ENCODE measurements around the gene WWOX. TPM values are rescaled to one million over a fixed set of nuclear protein-coding genes. Genes with fewer than 3 reads are reported as not detected.

The WWOX gene
- total RNA-seq, 3 donors from 2014 or later, result 11.7 to 18.0 (median 13.8) TPM

- no peak for TF ChIP-seq CTCF (IDR thresholded peaks at IDR 0.05)
- peak; percentile 76 for ATAC-seq
- DNase-seq, result no peak
Measured at GRCh38 chr16:78285437-78285922, 186.0 kb downstream of the WWOX start.

DNA sequence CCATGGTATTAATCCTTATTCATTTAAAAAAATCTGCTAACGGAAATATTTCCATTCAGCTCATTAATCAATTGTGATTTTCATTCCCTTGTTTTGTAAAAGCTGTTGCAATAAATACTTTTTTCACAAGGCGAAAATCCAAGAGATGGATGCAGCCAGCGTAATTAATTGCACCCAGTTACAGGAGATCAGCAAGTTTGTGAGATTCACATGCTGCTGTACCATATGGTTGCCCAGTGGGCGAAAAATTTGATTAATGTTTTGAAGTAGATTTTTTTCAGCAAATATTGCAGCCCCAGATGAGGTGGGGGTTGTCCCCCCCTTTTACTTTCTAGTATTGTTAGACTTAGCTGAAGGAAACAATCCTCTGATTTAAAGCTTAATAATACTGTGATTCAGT is 186.6 kb downstream of the WWOX start:
- Histone ChIP-seq H3K4me1 (ENCODE audit: low read depth) (peaks cover 2% of the 10 kb centered on the region), H3K4me3 (no peak overlapping the region), H3K36me3 (ENCODE audit: low read depth) (no peaks in the 10 kb centered on the region), H3K9me3 (no peaks in the 10 kb centered on the region)
- no peak for TF ChIP-seq CTCF (IDR thresholded peaks at IDR 0.05)
- intact Hi-C loops (cut with DNase I, micrococcal nuclease), result no loop called here
- no peak for DNase-seq
- no peak for ATAC-seq

More at GRCh38 chr16:78285437-78285922, 186.0 kb downstream of the WWOX start:
- Histone ChIP-seq H3K4me1 (ENCODE audit: low read depth) (peaks cover 2% of the 10 kb centered on the region), H3K4me3 (no peak overlapping the region), H3K9me3 (no peaks in the 10 kb centered on the region), H3K36me3 (ENCODE audit: low read depth) (no peaks in the 10 kb centered on the region)
- intact Hi-C loops (cut with DNase I, micrococcal nuclease), result no loop called here

- intact Hi-C loops (cut with DNase I, micrococcal nuclease), result no loop called here
- Histone ChIP-seq H3K4me3 (no peak overlapping the region), H3K4me1 (ENCODE audit: low read depth) (peaks cover 7% of the 10 kb centered on the region), H3K36me3 (ENCODE audit: low read depth) (no peaks in the 10 kb centered on the region), H3K9me3 (no peaks in the 10 kb centered on the region)
- ATAC-seq, result no peak
- DNase-seq, result no peak
- TF ChIP-seq CTCF (IDR thresholded peaks at IDR 0.05), result no peak
Measured at GRCh38 chr16:78288888-78289287, 189.4 kb downstream of the WWOX start.

DNA sequence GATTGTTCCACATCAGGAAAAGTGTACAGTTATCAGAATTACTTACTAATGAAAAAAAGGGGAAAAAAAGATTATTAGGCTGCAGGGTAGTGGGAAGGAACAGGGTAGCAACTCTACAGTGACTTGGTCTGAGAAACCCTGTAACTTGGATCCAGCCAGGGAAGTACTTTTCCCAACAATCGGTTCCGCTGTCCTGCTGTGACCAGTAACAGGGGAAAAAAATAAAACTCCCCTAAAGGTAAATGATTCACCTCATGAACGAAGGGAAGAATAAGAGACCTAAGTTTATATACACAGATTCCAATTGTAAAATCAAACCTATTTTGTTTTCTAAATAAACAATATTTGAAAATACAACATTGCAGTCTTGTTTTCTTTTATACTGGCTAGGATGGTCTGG is 189.9 kb downstream of the WWOX start:
- Histone ChIP-seq H3K4me3 (no peak overlapping the region), H3K36me3 (ENCODE audit: low read depth) (no peaks in the 10 kb centered on the region), H3K4me1 (ENCODE audit: low read depth) (peaks cover 7% of the 10 kb centered on the region), H3K9me3 (no peaks in the 10 kb centered on the region)
- intact Hi-C loops (cut with DNase I, micrococcal nuclease), result no loop called here
- DNase-seq (no peak), ATAC-seq (no peak)
- TF ChIP-seq CTCF (IDR thresholded peaks at IDR 0.05), result no peak

- DNase-seq (no peak), ATAC-seq (no peak)
- TF ChIP-seq CTCF (IDR thresholded peaks at IDR 0.05), result no peak
- H3K36me3 ChIP-seq (ENCODE audit: low read depth), result no peaks in the 10 kb centered on the region
- peaks cover 7% of the 10 kb centered on the region for H3K4me1 ChIP-seq (ENCODE audit: low read depth)
- intact Hi-C loops (cut with DNase I, micrococcal nuclease), result no loop called here
- no peak overlapping the region for H3K4me3 ChIP-seq
- no peaks in the 10 kb centered on the region for H3K9me3 ChIP-seq
Measured at GRCh38 chr16:78289844-78290277, 190.4 kb downstream of the WWOX start.

- Histone ChIP-seq H3K4me3 (no peak overlapping the region), H3K9me3 (no peaks in the 10 kb centered on the region), H3K4me1 (ENCODE audit: low read depth) (peaks cover 7% of the 10 kb centered on the region), H3K36me3 (ENCODE audit: low read depth) (no peaks in the 10 kb centered on the region)
- DNase-seq (no peak), ATAC-seq (no peak)
- intact Hi-C loops (cut with DNase I, micrococcal nuclease), result no loop called here
- no peak for TF ChIP-seq CTCF (IDR thresholded peaks at IDR 0.05)
Measured at GRCh38 chr16:78290395-78290794, 190.9 kb downstream of the WWOX start.
